ENCODE data around the gene KLHL15. TPM values are rescaled to one million over a fixed set of nuclear protein-coding genes. Genes with fewer than 3 reads are reported as not detected.

The KLHL15 gene
- total and polyA plus RNA-seq, 4 donors, result 1.7 to 18.9 (median 3.9) TPM

GRCh38 chrX:24019448-24019847 lies 7.5 kb downstream of the KLHL15 start:
- H3K36me3 ChIP-seq (ENCODE audit: control insufficient read depth in 4 of 4, insufficient read depth in 4 of 4, low read length in 4 of 4), result no peaks in the 10 kb centered on the region
- WGBS, 2 donors, result 69 to 80% methylated on average over 5 to 7 of the region's 7 CpGs
- TF ChIP-seq, protein P1, sequence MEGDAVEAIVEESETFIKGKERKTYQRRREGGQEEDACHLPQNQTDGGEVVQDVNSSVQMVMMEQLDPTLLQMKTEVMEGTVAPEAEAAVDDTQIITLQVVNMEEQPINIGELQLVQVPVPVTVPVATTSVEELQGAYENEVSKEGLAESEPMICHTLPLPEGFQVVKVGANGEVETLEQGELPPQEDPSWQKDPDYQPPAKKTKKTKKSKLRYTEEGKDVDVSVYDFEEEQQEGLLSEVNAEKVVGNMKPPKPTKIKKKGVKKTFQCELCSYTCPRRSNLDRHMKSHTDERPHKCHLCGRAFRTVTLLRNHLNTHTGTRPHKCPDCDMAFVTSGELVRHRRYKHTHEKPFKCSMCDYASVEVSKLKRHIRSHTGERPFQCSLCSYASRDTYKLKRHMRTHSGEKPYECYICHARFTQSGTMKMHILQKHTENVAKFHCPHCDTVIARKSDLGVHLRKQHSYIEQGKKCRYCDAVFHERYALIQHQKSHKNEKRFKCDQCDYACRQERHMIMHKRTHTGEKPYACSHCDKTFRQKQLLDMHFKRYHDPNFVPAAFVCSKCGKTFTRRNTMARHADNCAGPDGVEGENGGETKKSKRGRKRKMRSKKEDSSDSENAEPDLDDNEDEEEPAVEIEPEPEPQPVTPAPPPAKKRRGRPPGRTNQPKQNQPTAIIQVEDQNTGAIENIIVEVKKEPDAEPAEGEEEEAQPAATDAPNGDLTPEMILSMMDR (IDR thresholded peaks at IDR 0.05; ENCODE audit: control extremely low read depth, extremely low read depth), result no peak
- no peak overlapping the region for H3K9ac ChIP-seq (ENCODE audit: insufficient read depth in 1 of 2, low read length in 2 of 2)
- no peaks in the 10 kb centered on the region for H3K9me3 ChIP-seq (ENCODE audit: control insufficient read depth in 4 of 4, insufficient read depth in 3 of 4, low read length in 3 of 4)
- H3K4me3 ChIP-seq, result no peak overlapping the region
- ATAC-seq (ENCODE audit: insufficient read depth, low FRiP score), result no peak
- H3K27ac ChIP-seq (ENCODE audit: low read depth in 1 of 2, low read length in 1 of 2), result no peak overlapping the region
- H3K27me3 ChIP-seq (ENCODE audit: control insufficient read depth in 3 of 3, insufficient read depth in 3 of 3, low read length in 2 of 3), result peaks cover 0 to 39% (median 11%) of the 10 kb centered on the region in 3 donors
- no peak for DNase-seq
- no peaks in the 10 kb centered on the region for H3K4me1 ChIP-seq (ENCODE audit: control insufficient read depth in 5 of 5, insufficient read depth in 5 of 5, low read length in 5 of 5)

GRCh38 chrX:24018809-24019208 lies 8.2 kb downstream of the KLHL15 start:
- Histone ChIP-seq H3K4me3 (no peak overlapping the region), H3K36me3 (ENCODE audit: control insufficient read depth in 4 of 4, insufficient read depth in 4 of 4, low read length in 4 of 4) (no peaks in the 10 kb centered on the region), H3K27ac (ENCODE audit: low read depth in 1 of 2, low read length in 1 of 2) (no peak overlapping the region), H3K4me1 (ENCODE audit: control insufficient read depth in 5 of 5, insufficient read depth in 5 of 5, low read length in 5 of 5) (no peaks in the 10 kb centered on the region), H3K9me3 (ENCODE audit: control insufficient read depth in 4 of 4, insufficient read depth in 3 of 4, low read length in 3 of 4) (no peaks in the 10 kb centered on the region), H3K27me3 (ENCODE audit: control insufficient read depth in 3 of 3, insufficient read depth in 3 of 3, low read length in 2 of 3) (peaks cover 0 to 39% (median 5%) of the 10 kb centered on the region in 3 donors), H3K9ac (ENCODE audit: insufficient read depth in 1 of 2, low read length in 2 of 2) (no peak overlapping the region)
- TF ChIP-seq, protein P1 (IDR thresholded peaks at IDR 0.05; ENCODE audit: control extremely low read depth, extremely low read depth), result no peak
- WGBS, 2 donors, result 44 to 56% methylated on average over 4 of the region's 4 CpGs
- ATAC-seq (ENCODE audit: insufficient read depth, low FRiP score), result no peak
- no peak for DNase-seq

- Histone ChIP-seq H3K9me3 (ENCODE audit: control insufficient read depth in 4 of 4, insufficient read depth in 3 of 4, low read length in 3 of 4) (no peaks in the 10 kb centered on the region), H3K36me3 (ENCODE audit: control insufficient read depth in 4 of 4, insufficient read depth in 4 of 4, low read length in 4 of 4) (no peaks in the 10 kb centered on the region), H3K4me1 (ENCODE audit: control insufficient read depth in 5 of 5, insufficient read depth in 5 of 5, low read length in 5 of 5) (no peaks in the 10 kb centered on the region), H3K9ac (ENCODE audit: insufficient read depth in 1 of 2, low read length in 2 of 2) (no peak overlapping the region), H3K27ac (ENCODE audit: low read depth in 1 of 2, low read length in 1 of 2) (no peak overlapping the region), H3K4me3 (no peak overlapping the region), H3K27me3 (ENCODE audit: control insufficient read depth in 3 of 3, insufficient read depth in 3 of 3, low read length in 2 of 3) (peaks cover 0 to 37% (median 5%) of the 10 kb centered on the region in 3 donors)
- 91 to 99% methylated on average over 8 to 9 of the region's 9 CpGs for whole genome bisulfite sequencing, 2 donors
- no peak for DNase-seq
- ATAC-seq (ENCODE audit: insufficient read depth, low FRiP score), result no peak
- TF ChIP-seq, protein P1 (IDR thresholded peaks at IDR 0.05; ENCODE audit: control extremely low read depth, extremely low read depth), result no peak
Observed at GRCh38 chrX:24017674-24018073, 9.3 kb downstream of the KLHL15 start.

- no peak for DNase-seq
- Histone ChIP-seq H3K27me3 (ENCODE audit: control insufficient read depth in 3 of 3, insufficient read depth in 3 of 3, low read length in 2 of 3) (peaks cover 3 to 42% (median 20%) of the 10 kb centered on the region in 3 donors), H3K9me3 (ENCODE audit: control insufficient read depth in 4 of 4, insufficient read depth in 3 of 4, low read length in 3 of 4) (no peaks in the 10 kb centered on the region), H3K27ac (ENCODE audit: low read depth in 1 of 2, low read length in 1 of 2) (no peak overlapping the region), H3K9ac (ENCODE audit: insufficient read depth in 1 of 2, low read length in 2 of 2) (no peak overlapping the region), H3K4me3 (no peak overlapping the region), H3K36me3 (ENCODE audit: control insufficient read depth in 4 of 4, insufficient read depth in 4 of 4, low read length in 4 of 4) (no peaks in the 10 kb centered on the region), H3K4me1 (ENCODE audit: control insufficient read depth in 5 of 5, insufficient read depth in 5 of 5, low read length in 5 of 5) (peaks cover 0 to 2% (median 0%) of the 10 kb centered on the region in 5 donors)
- 45 to 73% methylated on average over 5 of the region's 5 CpGs for WGBS, 2 donors
- TF ChIP-seq, protein P1 (IDR thresholded peaks at IDR 0.05; ENCODE audit: control extremely low read depth, extremely low read depth), result no peak
- no peak for ATAC-seq (ENCODE audit: insufficient read depth, low FRiP score)
Observed at GRCh38 chrX:24014388-24015018, 12.5 kb downstream of the KLHL15 start.
